HepG2 (cell line): ENCODE results near the gene CPPED1.

ENCODE experiments used
- AGO2 ChIP-seq: fragments of 200-400 bp; formaldehyde crosslinking; optimal IDR thresholded peaks from 2 replicates; pipeline ENCODE3; 2017; ENCODE audit warnings: mild to moderate bottlenecking, low read depth, low read length, moderate library complexity
- DNMT1 ChIP-seq: sonication (generic); formaldehyde crosslinking; IDR thresholded peaks from 2 replicates; pipeline ENCODE4 v1.5.1; 2020; ENCODE audit warnings: mild to moderate bottlenecking, missing genetic modification reagents
- FOXK2 ChIP-seq: fragments of 450-650 bp; IDR thresholded peaks from 2 replicates; pipeline ENCODE4 v1.6.1; 2016
- PHB2 ChIP-seq: fragments of 450-650 bp; IDR thresholded peaks from 2 replicates; pipeline ENCODE4 v1.6.1; 2018; ENCODE audit not compliant: partially characterized antibody
- POLR2A ChIP-seq, 2 experiments: IDR thresholded peaks; 2 replicates each; pipeline ENCODE4 v1.6.1; 2011; ENCODE audit warnings: low read depth in 2 of 2, low read length in 2 of 2, mild to moderate bottlenecking in 1 of 2, moderate library complexity in 1 of 2; ENCODE audit not compliant: insufficient read depth in 1 of 2
- ZNF569 ChIP-seq: sonication (generic); formaldehyde crosslinking; IDR thresholded peaks from 2 replicates; pipeline ENCODE4 v1.5.0; 2020; ENCODE audit warnings: mild to moderate bottlenecking, missing genetic modification reagents, moderate library complexity, borderline replicate concordance
- TF ChIP-seq, protein P1 (sequence below): sonication (generic); formaldehyde crosslinking; IDR thresholded peaks from 2 replicates; pipeline ENCODE4 v1.4.0; 2020; ENCODE audit warnings: missing genetic modification reagents, borderline replicate concordance
- TF ChIP-seq, protein P2 (sequence below): sonication (generic); formaldehyde crosslinking; IDR thresholded peaks from 2 replicates; pipeline ENCODE4 v1.4.0; 2020; ENCODE audit warnings: missing genetic modification reagents

DNA sequence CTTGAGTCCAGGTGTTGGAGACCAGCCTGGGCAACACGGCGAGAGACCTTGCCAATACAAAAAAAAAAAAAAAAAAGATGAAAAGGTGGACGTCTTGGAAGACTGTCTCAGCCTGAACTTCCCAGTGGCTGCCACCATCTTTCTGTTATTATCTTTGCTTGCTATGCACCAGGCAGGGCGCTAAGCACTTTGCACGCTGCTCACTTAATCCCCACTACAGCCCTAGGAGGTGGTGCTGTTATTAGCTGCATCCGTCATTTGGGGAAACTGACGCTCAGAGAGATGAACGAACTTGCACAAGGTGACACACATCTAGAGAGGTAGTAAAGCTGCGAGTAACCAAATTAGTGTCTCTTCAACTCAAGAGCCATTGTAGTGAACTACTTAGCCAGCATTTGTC, 708 bp upstream of the CPPED1 start:
- TF ChIP-seq AGO2 (no peak), POLR2A (IDR thresholded peaks at IDR 0.05; ENCODE audit: insufficient read depth in 1 of 2, low read depth in 2 of 2, low read length in 2 of 2) (no peak), PHB2 (no peak), FOXK2 (no peak), ZNF569 (CRISPR knock-in tag) (no peak), DNMT1 (CRISPR knock-in tag) (no peak)
- TF ChIP-seq, protein P1, sequence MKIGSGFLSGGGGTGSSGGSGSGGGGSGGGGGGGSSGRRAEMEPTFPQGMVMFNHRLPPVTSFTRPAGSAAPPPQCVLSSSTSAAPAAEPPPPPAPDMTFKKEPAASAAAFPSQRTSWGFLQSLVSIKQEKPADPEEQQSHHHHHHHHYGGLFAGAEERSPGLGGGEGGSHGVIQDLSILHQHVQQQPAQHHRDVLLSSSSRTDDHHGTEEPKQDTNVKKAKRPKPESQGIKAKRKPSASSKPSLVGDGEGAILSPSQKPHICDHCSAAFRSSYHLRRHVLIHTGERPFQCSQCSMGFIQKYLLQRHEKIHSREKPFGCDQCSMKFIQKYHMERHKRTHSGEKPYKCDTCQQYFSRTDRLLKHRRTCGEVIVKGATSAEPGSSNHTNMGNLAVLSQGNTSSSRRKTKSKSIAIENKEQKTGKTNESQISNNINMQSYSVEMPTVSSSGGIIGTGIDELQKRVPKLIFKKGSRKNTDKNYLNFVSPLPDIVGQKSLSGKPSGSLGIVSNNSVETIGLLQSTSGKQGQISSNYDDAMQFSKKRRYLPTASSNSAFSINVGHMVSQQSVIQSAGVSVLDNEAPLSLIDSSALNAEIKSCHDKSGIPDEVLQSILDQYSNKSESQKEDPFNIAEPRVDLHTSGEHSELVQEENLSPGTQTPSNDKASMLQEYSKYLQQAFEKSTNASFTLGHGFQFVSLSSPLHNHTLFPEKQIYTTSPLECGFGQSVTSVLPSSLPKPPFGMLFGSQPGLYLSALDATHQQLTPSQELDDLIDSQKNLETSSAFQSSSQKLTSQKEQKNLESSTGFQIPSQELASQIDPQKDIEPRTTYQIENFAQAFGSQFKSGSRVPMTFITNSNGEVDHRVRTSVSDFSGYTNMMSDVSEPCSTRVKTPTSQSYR (CRISPR knock-in tag): no peak
- TF ChIP-seq, protein P2, sequence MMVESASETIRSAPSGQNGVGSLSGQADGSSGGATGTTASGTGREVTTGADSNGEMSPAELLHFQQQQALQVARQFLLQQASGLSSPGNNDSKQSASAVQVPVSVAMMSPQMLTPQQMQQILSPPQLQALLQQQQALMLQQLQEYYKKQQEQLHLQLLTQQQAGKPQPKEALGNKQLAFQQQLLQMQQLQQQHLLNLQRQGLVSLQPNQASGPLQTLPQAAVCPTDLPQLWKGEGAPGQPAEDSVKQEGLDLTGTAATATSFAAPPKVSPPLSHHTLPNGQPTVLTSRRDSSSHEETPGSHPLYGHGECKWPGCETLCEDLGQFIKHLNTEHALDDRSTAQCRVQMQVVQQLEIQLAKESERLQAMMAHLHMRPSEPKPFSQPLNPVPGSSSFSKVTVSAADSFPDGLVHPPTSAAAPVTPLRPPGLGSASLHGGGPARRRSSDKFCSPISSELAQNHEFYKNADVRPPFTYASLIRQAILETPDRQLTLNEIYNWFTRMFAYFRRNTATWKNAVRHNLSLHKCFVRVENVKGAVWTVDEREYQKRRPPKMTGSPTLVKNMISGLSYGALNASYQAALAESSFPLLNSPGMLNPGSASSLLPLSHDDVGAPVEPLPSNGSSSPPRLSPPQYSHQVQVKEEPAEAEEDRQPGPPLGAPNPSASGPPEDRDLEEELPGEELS: no peak
